HG03135 (cell line): ENCODE measurements around the gene ADGRG4.
"Not testable (repeated sequence)": the region's sequence is repeated elsewhere in the genome, so short reads cannot be mapped to it uniquely, and the experiment has no call there.

Experiments used
- ATAC-seq: cut with Tn5 transposase; IDR thresholded peaks from one replicate; pipeline ENCODE4 v1.9.1; 2021; ENCODE audit warnings: mild to moderate bottlenecking, moderate library complexity; ENCODE audit not compliant: unreplicated experiment

Gene ADGRG4

DNA sequence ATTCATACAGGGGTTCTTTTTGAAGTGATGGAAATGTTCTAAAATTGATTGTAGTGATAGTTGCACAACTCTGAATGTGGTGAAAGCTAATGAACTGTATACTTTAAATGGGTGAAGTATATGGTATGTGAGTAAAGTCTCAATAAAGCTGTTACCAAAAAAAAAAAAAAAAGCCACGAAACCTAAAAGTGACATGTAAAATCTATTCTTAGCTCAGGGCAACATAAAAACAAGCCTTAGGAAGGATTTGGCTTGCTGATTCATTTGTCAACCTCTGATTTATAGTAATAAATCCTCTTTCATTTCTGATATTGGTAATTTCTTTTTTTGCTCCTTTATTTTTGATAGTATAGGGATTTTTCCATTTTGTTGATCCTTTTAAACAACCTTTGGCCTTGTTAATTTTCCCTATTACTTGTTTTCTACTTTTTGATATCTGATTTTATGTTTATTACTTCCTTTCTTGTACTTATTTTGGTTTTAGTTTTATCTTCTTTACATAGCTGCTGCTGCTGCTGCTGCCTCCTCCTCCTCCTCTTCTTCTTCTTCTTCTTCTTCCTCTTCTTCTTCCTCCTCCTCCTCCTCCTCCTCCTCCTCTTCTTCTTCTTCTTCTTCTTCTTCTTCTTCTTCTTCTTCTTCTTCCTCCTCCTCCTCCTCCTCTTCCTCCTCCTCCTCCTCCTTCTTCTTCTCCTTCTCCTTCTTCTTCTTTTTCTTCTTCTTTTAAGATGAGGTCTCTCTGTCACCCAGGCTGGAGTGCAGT, 79.4 kb downstream of the ADGRG4 start:
- ATAC-seq: no peak

GRCh38 chrX:136386173-136386572, 85.4 kb downstream of the ADGRG4 start:
- no peak for ATAC-seq

DNA sequence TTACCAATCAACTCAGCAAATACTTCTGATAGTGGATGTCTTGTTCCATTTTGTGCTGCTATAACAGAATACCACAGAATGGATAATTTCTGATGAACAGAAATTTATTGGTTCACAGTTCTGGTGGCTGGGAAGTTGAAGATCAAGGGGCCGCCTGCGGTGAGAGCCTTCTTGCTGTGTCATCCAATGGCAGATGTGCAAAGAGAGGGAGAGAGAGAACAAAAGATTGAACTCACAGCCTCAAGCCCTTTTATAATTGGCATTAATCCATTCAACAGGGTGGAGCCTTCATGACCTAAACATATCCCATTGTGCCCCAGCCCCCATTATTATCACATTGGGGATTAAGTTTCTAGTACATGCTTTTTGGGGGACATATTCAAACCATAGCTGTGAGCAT, 86.1 kb downstream of the ADGRG4 start:
- no peak for ATAC-seq

DNA sequence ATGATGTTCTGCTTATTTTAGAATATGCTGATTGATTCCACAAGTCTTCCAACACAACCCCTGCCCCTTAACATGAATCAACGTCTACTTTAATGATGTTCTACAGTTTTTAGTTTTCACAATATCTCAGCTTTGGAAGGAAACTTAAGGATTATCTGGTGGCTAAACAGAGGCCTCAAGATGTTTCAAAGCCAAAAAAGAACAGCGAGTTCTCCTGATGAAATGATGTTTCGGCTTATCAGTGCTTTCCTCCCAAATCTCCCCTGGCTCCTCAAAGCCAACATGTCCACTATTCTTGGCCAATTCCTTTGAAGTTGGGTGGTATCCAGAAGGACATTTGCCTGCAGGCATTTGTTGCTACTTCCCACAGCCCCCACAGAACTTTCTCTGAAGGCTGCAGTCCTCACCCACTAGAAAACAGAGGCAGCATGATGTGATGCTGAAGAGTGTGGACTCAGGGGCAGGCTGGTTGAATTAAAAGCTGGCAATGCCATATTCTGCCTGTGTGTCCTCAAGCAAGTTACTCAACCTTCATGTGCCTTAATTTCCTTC, 87.3 kb downstream of the ADGRG4 start:
- no peak for ATAC-seq

- no peak for ATAC-seq
Measured at GRCh38 chrX:136390921-136391320, 90.2 kb downstream of the ADGRG4 start.

DNA sequence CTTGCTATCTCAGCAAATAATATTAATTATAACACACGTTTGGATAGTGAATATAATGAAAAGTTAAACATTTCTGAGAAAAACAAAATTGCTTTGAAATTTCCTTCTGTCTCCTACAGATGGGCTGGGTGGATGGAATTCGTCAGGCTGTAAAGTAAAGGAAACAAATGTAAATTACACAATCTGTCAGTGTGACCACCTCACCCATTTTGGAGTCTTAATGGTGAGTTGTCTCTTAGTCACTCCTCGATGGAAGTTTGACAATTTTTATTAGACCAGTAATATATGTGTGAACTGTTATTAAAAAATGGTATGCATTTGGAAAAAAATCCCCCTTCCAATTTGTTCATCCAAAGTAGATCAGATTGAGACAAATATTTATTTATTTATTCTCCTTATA, 94.5 kb downstream of the ADGRG4 start:
- no peak for ATAC-seq

DNA sequence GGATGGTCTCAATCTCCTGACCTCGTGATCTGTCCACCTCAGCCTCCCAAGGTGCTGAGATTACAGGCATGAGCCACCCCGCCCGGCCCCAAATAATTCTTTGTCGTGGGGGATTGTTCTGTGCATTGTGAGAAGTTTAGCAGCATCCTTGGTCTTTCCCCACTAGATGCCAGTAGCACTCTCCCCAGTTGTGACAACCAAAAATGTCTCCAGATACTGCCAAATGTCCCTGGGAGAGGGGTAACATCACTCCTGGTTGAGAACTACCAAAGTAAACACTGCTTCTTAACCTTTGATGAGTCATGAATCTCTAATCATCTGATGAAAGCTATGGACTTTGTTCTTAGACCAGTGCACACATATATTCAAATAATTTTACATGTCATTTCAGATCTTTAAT, 96.2 kb downstream of the ADGRG4 start:
- no peak for ATAC-seq

DNA sequence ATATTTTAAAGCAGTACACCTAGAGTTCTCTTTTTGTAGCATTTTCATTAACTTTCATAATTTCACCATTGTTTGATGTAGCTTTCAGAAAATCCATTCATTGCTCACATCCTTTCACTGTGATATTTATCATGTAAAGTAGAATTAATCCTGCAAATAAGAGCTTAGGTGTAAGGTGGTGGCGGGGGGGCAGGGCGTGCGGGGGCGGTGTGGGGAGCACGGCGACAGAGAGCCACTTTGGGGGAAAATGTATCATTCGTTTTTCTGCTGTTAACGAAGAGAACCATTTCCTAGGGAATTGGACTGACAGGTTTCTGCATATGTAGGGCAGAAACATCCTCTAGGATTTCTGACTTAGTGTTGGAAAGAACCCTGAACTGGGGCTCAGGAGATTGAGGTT, 104.4 kb downstream of the ADGRG4 start:
- no peak for ATAC-seq

DNA sequence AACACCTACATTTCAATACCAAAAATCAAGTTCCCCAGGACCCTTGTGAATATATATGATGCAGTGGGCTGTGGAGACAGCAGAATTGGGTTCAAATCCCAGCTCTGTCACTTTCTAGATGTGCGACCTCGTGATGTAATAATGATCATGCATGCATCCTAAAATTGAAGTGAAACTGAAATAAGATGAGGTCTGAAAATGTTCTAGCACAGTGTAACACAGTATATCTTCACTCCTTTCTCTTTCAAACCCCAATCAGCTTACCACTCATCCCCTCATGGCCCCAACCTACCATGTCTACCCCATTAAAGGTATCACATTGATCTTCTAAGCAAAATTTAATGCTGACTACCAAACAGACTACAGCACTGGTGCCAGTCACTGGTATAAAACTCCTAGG, 117.0 kb downstream of the ADGRG4 start:
- no peak for ATAC-seq

DNA sequence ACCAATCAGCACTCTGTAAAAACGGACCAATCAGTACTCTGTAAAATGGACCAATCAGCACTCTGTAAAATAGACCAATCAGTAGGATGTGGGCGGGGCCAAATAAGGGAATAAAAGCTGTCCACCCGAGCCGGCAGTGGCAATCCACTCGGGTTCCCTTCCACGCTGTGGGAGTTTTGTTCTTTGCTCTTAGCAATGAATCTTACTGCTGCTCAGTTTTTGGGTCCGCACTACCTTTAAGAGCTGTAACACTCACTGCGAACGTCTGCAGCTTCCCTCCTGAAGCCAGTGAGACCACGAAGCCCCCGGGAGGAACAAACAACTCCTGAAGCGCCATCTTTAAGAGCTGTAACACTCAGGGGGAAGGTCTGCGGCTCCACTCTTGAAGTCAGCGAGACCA, 120.6 kb downstream of the ADGRG4 start:
- ATAC-seq: no peak

GRCh38 chrX:136423724-136424123, 123.0 kb downstream of the ADGRG4 start:
- no peak for ATAC-seq

- no peak for ATAC-seq
Measured at GRCh38 chrX:136425996-136426395, 125.2 kb downstream of the ADGRG4 start.

- ATAC-seq: no peak
Measured at GRCh38 chrX:136431625-136432024, 130.9 kb downstream of the ADGRG4 start.

DNA sequence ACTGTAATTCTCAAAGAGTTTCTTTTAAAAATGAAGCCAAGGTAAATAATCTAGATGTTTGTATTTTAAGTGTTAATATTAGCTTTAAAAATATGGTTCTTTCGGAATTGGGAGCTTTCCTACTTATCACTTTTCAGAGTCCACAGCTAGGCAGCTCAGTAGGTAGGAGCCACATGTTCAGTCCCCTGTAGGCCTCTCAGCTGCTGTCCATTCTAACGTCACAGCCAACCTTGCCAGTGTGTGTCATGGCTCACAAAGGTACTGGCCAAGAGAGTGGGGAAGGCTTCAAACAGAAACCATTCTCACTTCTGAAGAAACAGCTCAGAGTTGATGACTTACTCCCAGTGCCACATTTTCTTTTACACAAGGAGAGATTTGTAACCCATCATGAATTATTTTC, 137.0 kb downstream of the ADGRG4 start:
- ATAC-seq: no peak

- no peak for ATAC-seq
Measured at GRCh38 chrX:136438192-136438591, 137.4 kb downstream of the ADGRG4 start.

- ATAC-seq: not testable (repeated sequence)
Measured at GRCh38 chrX:136445674-136446073, 144.9 kb downstream of the ADGRG4 start.

DNA sequence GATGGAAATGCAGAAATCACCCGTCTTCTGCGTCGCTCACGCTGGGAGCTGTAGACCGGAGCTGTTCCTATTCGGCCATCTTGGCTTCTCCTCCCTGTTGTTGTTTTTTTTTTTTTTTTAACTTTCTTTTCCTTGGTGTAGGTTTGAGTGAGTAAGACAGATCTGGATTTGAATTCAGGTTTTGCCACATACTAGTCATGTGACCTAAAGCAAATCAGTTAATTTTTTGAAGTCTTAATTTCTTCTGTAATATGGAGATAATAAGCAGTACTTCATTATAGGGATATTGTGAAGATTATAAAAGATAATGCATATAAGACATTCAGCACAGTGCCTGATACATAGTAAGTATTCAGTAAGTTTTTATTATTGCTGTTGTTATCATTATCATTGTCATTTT, 145.4 kb downstream of the ADGRG4 start:
- no peak for ATAC-seq

GRCh38 chrX:136447308-136447707, 146.5 kb downstream of the ADGRG4 start:
- no peak for ATAC-seq

- ATAC-seq: no peak
Measured at GRCh38 chrX:136447968-136448367, 147.2 kb downstream of the ADGRG4 start.

- no peak for ATAC-seq
Measured at GRCh38 chrX:136450050-136450830, 149.5 kb downstream of the ADGRG4 start.

DNA sequence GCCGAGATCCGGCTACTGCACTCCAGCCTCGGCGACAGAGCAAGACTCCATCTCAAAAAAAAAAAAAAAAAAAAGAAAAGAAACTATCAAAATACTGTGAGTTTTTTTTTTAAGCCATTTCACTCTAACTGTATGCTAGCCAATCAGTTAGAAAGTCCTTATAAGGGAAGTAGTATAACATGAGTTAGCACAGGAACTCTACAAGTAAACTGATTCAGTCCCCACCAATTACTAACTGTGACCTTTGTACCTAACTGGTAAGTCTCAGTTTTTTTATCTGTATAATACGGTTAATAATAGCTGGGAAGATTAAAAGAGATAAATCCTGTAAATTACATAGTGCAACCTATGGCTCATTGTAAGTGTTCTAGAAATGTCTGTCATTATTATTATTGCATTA, 151.9 kb downstream of the ADGRG4 start:
- no peak for ATAC-seq

DNA sequence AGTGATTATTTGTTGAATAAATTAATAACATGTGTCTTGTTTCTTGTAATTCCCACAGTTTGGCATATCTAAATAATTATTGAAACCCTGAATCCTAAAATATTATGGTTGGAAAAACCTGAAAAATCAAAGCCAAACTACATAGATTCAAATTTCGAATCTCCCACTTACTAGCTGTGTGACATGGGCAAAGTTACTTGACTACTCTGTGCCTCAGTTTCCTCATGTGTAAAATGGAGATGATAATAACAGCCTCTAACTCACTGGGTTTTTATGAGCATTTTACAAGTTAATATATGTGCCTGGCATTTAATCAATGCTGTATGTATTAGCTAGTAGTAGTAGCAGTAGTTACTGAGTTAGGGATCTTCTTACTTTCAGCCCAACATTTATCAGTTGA, 152.4 kb downstream of the ADGRG4 start:
- no peak for ATAC-seq
